ENCODE results near the gene NPHP4. TPM values are rescaled to one million over a fixed set of nuclear protein-coding genes. Genes with fewer than 3 reads are reported as not detected.

The NPHP4 gene
- total and polyA plus RNA-seq, 10 of the 15 experiments (the other 5 are each of a cell fraction or from before 2014, with no cell fraction given): 0.16 to 10.5 (median 3.1) TPM

DNA sequence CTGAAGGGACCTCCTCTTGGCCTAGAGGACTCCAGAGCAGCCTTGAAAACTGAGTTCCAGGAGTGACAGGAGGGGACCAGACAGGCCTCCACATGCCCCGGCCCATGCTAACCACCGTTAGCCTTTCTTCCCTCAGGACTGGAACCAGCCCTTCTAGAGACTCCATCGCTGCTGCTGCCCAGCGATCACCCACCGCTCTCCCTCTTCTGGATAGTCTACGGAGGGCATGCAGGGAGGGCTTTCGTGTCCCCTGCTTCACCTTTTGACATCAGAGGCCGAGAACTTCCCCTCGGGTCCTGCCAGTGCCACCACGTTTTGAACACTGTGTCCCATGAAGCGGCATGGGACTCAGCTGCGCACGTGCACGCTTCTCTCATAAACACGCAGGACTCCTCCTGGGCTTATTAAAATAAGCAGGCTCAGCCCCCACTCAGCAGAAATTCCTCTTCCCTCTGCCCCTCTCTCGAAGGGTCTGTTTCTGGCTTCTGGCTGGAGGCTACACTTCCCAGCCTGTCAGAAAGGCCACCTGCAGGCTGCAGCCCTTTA, 26.6 kb downstream of the NPHP4 start (continued):
- TF ChIP-seq, protein P1, sequence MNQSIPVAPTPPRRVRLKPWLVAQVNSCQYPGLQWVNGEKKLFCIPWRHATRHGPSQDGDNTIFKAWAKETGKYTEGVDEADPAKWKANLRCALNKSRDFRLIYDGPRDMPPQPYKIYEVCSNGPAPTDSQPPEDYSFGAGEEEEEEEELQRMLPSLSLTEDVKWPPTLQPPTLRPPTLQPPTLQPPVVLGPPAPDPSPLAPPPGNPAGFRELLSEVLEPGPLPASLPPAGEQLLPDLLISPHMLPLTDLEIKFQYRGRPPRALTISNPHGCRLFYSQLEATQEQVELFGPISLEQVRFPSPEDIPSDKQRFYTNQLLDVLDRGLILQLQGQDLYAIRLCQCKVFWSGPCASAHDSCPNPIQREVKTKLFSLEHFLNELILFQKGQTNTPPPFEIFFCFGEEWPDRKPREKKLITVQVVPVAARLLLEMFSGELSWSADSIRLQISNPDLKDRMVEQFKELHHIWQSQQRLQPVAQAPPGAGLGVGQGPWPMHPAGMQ (IDR thresholded peaks at IDR 0.05; ENCODE audit: borderline replicate concordance): no peak
- TF ChIP-seq HCFC1 (IDR thresholded peaks at IDR 0.05; ENCODE audit: low read length): no peak

DNA sequence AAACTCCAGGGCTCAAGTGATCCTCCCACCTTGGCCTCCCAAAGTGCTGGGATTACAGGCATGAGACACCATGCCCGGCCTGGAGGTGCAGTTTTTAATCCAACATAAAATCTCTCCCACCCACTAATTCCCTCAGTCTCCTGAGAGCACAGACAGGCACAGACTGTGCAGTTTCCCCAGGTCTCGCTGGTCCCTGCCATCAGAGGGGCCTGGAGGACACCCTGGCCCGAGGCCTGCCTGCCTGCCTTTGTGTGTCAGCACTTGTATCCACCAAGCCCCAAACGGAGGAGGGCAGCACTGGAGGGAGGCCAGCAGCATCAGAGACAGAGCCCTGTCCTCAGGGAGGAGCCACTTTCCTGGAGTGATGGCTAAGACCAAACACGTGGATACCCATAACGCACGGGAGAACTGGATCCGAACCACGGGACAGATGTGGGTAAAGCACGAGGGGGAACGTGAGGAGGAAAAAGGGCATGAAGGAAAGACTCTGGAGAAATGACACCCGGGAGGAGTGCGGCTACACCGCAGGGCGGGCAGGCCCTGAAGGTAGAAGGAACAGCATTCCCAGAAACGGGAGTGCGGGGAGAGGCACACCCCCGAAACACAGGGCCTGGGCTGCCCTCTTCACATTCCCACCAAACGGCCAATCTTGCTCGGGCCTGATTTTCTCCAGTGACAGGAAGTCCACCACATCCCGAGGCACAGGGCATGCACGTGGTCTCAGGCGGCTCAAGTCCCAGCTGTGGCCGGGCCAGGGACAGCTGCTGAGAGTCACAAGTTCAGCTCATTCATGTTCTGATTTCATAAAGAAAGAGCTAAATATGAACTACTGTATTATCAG, 29.7 kb downstream of the NPHP4 start:
- RAD21 ChIA-PET (ENCODE audit: unreplicated experiment): no interaction called here
- CTCF ChIA-PET: no interaction called here
- TF ChIP-seq IKZF1 (conservative IDR thresholded peaks at IDR 0.05) (no peak), IKZF2 (IDR thresholded peaks at IDR 0.05) (no peak), NFYB (IDR thresholded peaks at IDR 0.05; ENCODE audit: insufficient read depth, low read depth, low read length) (no peak), GATAD2B (conservative IDR thresholded peaks at IDR 0.05; ENCODE audit: low read depth) (no peak), PAX8 (IDR thresholded peaks at IDR 0.05) (no peak), RUNX3 (IDR thresholded peaks at IDR 0.05; ENCODE audit: low read length) (no peak), TBL1XR1 (IDR thresholded peaks at IDR 0.05; ENCODE audit: low read depth, low read length) (no peak), HCFC1 (IDR thresholded peaks at IDR 0.05; ENCODE audit: low read length) (no peak), SIX5 (IDR thresholded peaks at IDR 0.05; ENCODE audit: low read depth, low read length, severe bottlenecking) (no peak), MTA3 (IDR thresholded peaks at IDR 0.05; ENCODE audit: borderline replicate concordance, low read length) (no peak), CREM (IDR thresholded peaks at IDR 0.05; ENCODE audit: low read depth) (no peak)
- TF ChIP-seq, protein P2, sequence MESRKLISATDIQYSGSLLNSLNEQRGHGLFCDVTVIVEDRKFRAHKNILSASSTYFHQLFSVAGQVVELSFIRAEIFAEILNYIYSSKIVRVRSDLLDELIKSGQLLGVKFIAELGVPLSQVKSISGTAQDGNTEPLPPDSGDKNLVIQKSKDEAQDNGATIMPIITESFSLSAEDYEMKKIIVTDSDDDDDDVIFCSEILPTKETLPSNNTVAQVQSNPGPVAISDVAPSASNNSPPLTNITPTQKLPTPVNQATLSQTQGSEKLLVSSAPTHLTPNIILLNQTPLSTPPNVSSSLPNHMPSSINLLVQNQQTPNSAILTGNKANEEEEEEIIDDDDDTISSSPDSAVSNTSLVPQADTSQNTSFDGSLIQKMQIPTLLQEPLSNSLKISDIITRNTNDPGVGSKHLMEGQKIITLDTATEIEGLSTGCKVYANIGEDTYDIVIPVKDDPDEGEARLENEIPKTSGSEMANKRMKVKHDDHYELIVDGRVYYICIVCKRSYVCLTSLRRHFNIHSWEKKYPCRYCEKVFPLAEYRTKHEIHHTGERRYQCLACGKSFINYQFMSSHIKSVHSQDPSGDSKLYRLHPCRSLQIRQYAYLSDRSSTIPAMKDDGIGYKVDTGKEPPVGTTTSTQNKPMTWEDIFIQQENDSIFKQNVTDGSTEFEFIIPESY (IDR thresholded peaks at IDR 0.05): no peak
- TF ChIP-seq, protein P3, sequence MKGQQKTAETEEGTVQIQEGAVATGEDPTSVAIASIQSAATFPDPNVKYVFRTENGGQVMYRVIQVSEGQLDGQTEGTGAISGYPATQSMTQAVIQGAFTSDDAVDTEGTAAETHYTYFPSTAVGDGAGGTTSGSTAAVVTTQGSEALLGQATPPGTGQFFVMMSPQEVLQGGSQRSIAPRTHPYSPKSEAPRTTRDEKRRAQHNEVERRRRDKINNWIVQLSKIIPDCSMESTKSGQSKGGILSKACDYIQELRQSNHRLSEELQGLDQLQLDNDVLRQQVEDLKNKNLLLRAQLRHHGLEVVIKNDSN (IDR thresholded peaks at IDR 0.05; ENCODE audit: borderline replicate concordance, extremely low read length, insufficient read depth, low read depth, low read length): no peak

More for the DNA sequence above, 29.7 kb downstream of the NPHP4 start:
- no peaks in the 10 kb centered on the region for H3K4me1 ChIP-seq (ENCODE audit: control insufficient read depth, insufficient read depth, low read length)
- ChIA-PET SMC1A (ENCODE audit: uncharacterized antibody, unreplicated experiment) (no interaction called here), POLR2A (no interaction called here)
- DNase-seq (ENCODE audit: low read depth, low spot score) (no peak), ATAC-seq (no peak), FAIRE-seq (no peak)
- no peak overlapping the region for H3K4me2 ChIP-seq (ENCODE audit: control insufficient read depth, insufficient read depth)
- H3K27me3 ChIP-seq (replicated peaks in 1 of 2; ENCODE audit: control insufficient read depth in 2 of 2, insufficient read depth in 2 of 2, low read length in 1 of 2): no peaks in the 10 kb centered on the region
- intact Hi-C loops (cut with micrococcal nuclease; ENCODE audit: unreplicated experiment): no loop called here
- no peaks in the 10 kb centered on the region for H4K20me1 ChIP-seq (ENCODE audit: control insufficient read depth, insufficient read depth)
- no TSS peak for BruUV-seq (replicated peaks)
- no peak overlapping the region for H3K27ac ChIP-seq (ENCODE audit: control insufficient read depth, insufficient read depth)
- no peaks in the 10 kb centered on the region for H3K9me3 ChIP-seq (replicated peaks; ENCODE audit: control insufficient read depth, insufficient read depth, low read length)
- in situ Hi-C loops (cut with MboI): no loop called here
- 88% methylated on average over 23 of the region's 24 CpGs for WGBS (ENCODE audit: insufficient coverage, insufficient replicate concordance, low lambda C conversion rate, missing lambda C conversion rate)
- H2AFZ ChIP-seq (ENCODE audit: control insufficient read depth, low read depth, low read length): no peak overlapping the region
- peaks cover 0 to 6% of the 10 kb centered on the region in 2 experiments; a peak in 3 of 4 replicates for H3K36me3 ChIP-seq (ENCODE audit: control insufficient read depth in 2 of 2, insufficient read depth in 2 of 2, low read length in 1 of 2)
- H3K4me3 ChIP-seq: no peak overlapping the region
- no peak overlapping the region for H3K9ac ChIP-seq (ENCODE audit: control insufficient read depth, insufficient read depth, low read length)
- no peaks in the 10 kb centered on the region for H3K79me2 ChIP-seq (ENCODE audit: control insufficient read depth, insufficient read depth, low read length)

All from GM12878 (cell line).